ENCODE data around the gene CD1C. TPM values are rescaled to one million over a fixed set of nuclear protein-coding genes. Genes with fewer than 3 reads are reported as not detected.

The CD1C gene
- total RNA-seq, 1 experiment from 2014 or later = not detected

GRCh38 chr1:158323866-158324265, 34.1 kb downstream of the CD1C start (continued):
- no peak for TF ChIP-seq CBFB (CRISPR knock-in tag; IDR thresholded peaks at IDR 0.05; ENCODE audit: low read depth)

GRCh38 chr1:158324395-158324794, 34.7 kb downstream of the CD1C start:
- H3K36me3 Mint-ChIP-seq = peaks cover 6% of the 10 kb centered on the region
- H3K4me1 Mint-ChIP-seq = peaks cover 4% of the 10 kb centered on the region
- no peak overlapping the region for H3K27ac Mint-ChIP-seq
- no peaks in the 10 kb centered on the region; the same call in 1 of the 2 replicates for H3K27me3 Mint-ChIP-seq (ENCODE audit: low read depth)
- no peak for TF ChIP-seq PRRX2 (CRISPR knock-in tag; IDR thresholded peaks at IDR 0.05)
- no peak for TF ChIP-seq OVOL2 (CRISPR knock-in tag; IDR thresholded peaks at IDR 0.05; ENCODE audit: borderline replicate concordance)
- no peak for TF ChIP-seq ZNF138 (CRISPR knock-in tag; conservative IDR thresholded peaks at IDR 0.05)
- no peak for TF ChIP-seq IRF1 (CRISPR knock-in tag; IDR thresholded peaks at IDR 0.05)
- no peak for TF ChIP-seq TEAD1 (CRISPR knock-in tag; IDR thresholded peaks at IDR 0.05)
- TF ChIP-seq ZNF425 (CRISPR knock-in tag; conservative IDR thresholded peaks at IDR 0.05) = no peak
- no peak for TF ChIP-seq AR (CRISPR knock-in tag; IDR thresholded peaks at IDR 0.05)
- TF ChIP-seq CDX4 (CRISPR knock-in tag; IDR thresholded peaks at IDR 0.05; ENCODE audit: borderline replicate concordance) = no peak
- no peak for TF ChIP-seq AFF4 (CRISPR knock-in tag; IDR thresholded peaks at IDR 0.05; ENCODE audit: borderline replicate concordance)
- TF ChIP-seq STAT6 (CRISPR knock-in tag; conservative IDR thresholded peaks at IDR 0.05; ENCODE audit: low read depth) = no peak
- TF ChIP-seq ZNF416 (CRISPR knock-in tag; IDR thresholded peaks at IDR 0.05) = no peak
- ATAC-seq = no peak
- ChIA-PET POLR2A (no interaction called here), CTCF (no interaction called here)
- no peak for DNase-seq (ENCODE audit: low spot score)
- H3K4me3 Mint-ChIP-seq = no peak overlapping the region
- H3K9me3 Mint-ChIP-seq = peaks cover 13% of the 10 kb centered on the region
